ENCODE data around the gene LCN9.

GRCh38 chr9:135687216-135687615 is 24.1 kb downstream of the LCN9 start:
- TF ChIP-seq CTCF (IDR thresholded peaks at IDR 0.05; ENCODE audit: insufficient read depth, low read depth, low read length) (no peak), EZH2 (IDR thresholded peaks at IDR 0.05; ENCODE audit: insufficient read depth, low read length) (no peak)
